CD8-positive, alpha-beta memory T cell (primary cell): ENCODE results near the gene RPS21. TPM values are rescaled to one million over a fixed set of nuclear protein-coding genes. Genes with fewer than 3 reads are reported as not detected.
"Not testable (repeated sequence)": the region's sequence is repeated elsewhere in the genome, so short reads cannot be mapped to it uniquely, and the experiment has no call there.

Source experiments
- CTCF ChIA-PET: fragments of 350-600 bp; sonication (Branson Sonifier 250); formaldehyde crosslinking; loops from one replicate; lab custom pipeline; 2021; ENCODE audit warnings: antibody characterized with exemption; lab: Charles Lee
- POLR2A ChIA-PET: fragments of 350-600 bp; sonication (Branson Sonifier 250); formaldehyde crosslinking; loops from one replicate; lab custom pipeline; 2021; ENCODE audit warnings: antibody characterized with exemption; lab: Charles Lee
- DNase-seq, 5 donors: peaks; one replicate each; pipeline versions ENCODE4 v3.0.0 to v3.0.0-alpha.2; 2020 to 2022; ENCODE audit warnings: mixed read lengths in 1 of 5
- H3K27ac ChIP-seq: one replicate; pipeline ENCODE4 v1.7.0; 2013; ENCODE audit warnings: low read depth, mild to moderate bottlenecking, low read length, moderate library complexity
- H3K27me3 ChIP-seq: 2 replicates; pipeline ENCODE4 v1.7.0; 2013; ENCODE audit warnings: low read length, mild to moderate bottlenecking; ENCODE audit not compliant: insufficient read depth, poor library complexity, severe bottlenecking
- H3K36me3 ChIP-seq: 2 replicates; pipeline ENCODE4 v1.7.0; 2013; ENCODE audit warnings: mild to moderate bottlenecking, low read length, moderate library complexity; ENCODE audit not compliant: insufficient read depth
- H3K4me1 ChIP-seq: 2 replicates; pipeline ENCODE4 v1.7.0; 2013; ENCODE audit warnings: mild to moderate bottlenecking, low read length, moderate library complexity; ENCODE audit not compliant: insufficient read depth
- H3K4me3 ChIP-seq: 2 replicates; pipeline ENCODE4 v1.7.0; 2013; ENCODE audit warnings: mild to moderate bottlenecking, low read length
- H3K9me3 ChIP-seq: 2 replicates; pipeline ENCODE4 v1.7.0; 2013; ENCODE audit warnings: mild to moderate bottlenecking, low read length
- H3K27ac Mint-ChIP-seq, 8 donors: one replicate each; pipeline ENCODE4 v1.8.0; 2020 to 2021; ENCODE audit warnings: mixed read lengths in 8 of 8, mild to moderate bottlenecking in 6 of 8, inconsistent platforms in 3 of 8, moderate library complexity in 3 of 8
- H3K27me3 Mint-ChIP-seq, 2 donors: one replicate each; pipeline ENCODE4 v1.8.0; 2020 to 2021; ENCODE audit warnings: mixed read lengths in 2 of 2, mild to moderate bottlenecking in 1 of 2, moderate library complexity in 1 of 2
- H3K36me3 Mint-ChIP-seq, 3 donors: one replicate each; pipeline ENCODE4 v1.8.0; 2020 to 2021; ENCODE audit warnings: mixed read lengths in 3 of 3, inconsistent platforms in 1 of 3, mild to moderate bottlenecking in 1 of 3
- H3K4me1 Mint-ChIP-seq, 3 donors: one replicate each; pipeline ENCODE4 v1.8.0; 2020 to 2021; ENCODE audit warnings: mixed read lengths in 3 of 3, inconsistent platforms in 1 of 3, mild to moderate bottlenecking in 1 of 3
- H3K4me3 Mint-ChIP-seq, 7 donors: one replicate each; pipeline ENCODE4 v1.8.0; 2020 to 2021; ENCODE audit warnings: mixed read lengths in 7 of 7, mild to moderate bottlenecking in 6 of 7, moderate library complexity in 4 of 7, inconsistent platforms in 2 of 7
- H3K9me3 Mint-ChIP-seq, 5 donors: one replicate each; pipeline ENCODE4 v1.8.0; 2020 to 2022; ENCODE audit warnings: mixed read lengths in 5 of 5, mild to moderate bottlenecking in 3 of 5, moderate library complexity in 2 of 5, inconsistent platforms in 1 of 5
- polyA plus RNA-seq: library from polyadenylated mRNA; unstranded; fragments of 300-500 nt; fragmentation: Illumina TruSeq; gene quantifications from one replicate; pipeline ENCODE4 v1.2.3, GENCODE V29; 2021
- total RNA-seq, 2 experiments: library from RNA; stranded (reverse); gene quantifications; one replicate each; pipeline ENCODE4 v1.2.3, GENCODE V29; 2021

Gene RPS21
- total and polyA plus RNA-seq, 3 experiments from 2014 or later: 2,034 to 2,161 (median 2,072) TPM

GRCh38 chr20:62368976-62369814 lies 17.7 kb upstream of the RPS21 start:
- H3K4me3 Mint-ChIP-seq: peak overlapping the region in 4 of 7 donors; percentile 8 to 43 (median 25)
- peaks cover 0 to 8% (median 2%) of the 10 kb centered on the region in 3 donors for H3K4me1 Mint-ChIP-seq
- peaks cover 16 to 28% of the 10 kb centered on the region in 2 donors for H3K27me3 Mint-ChIP-seq
- Histone ChIP-seq H3K4me1 (peaks cover 18% of the 10 kb centered on the region), H3K9me3 (no peaks in the 10 kb centered on the region), H3K4me3 (no peak overlapping the region), H3K27ac (no peak overlapping the region), H3K27me3 (peaks cover 22% of the 10 kb centered on the region), H3K36me3 (no peaks in the 10 kb centered on the region)
- POLR2A ChIA-PET: no interaction called here
- CTCF ChIA-PET: interaction anchor here (1.4 kb wide), 1 partner anchor 14 kb away, joined by 5 read pairs; no protein-coding TSS in a partner anchor
- DNase-seq: no peak
- H3K9me3 Mint-ChIP-seq: no peaks in the 10 kb centered on the region
- no peaks in the 10 kb centered on the region for H3K36me3 Mint-ChIP-seq
- no peak overlapping the region for H3K27ac Mint-ChIP-seq

GRCh38 chr20:62369815-62370114 lies 17.1 kb upstream of the RPS21 start:
- H3K4me1 Mint-ChIP-seq: peaks cover 0 to 8% (median 2%) of the 10 kb centered on the region in 3 donors
- H3K4me3 Mint-ChIP-seq: no peak overlapping the region
- ChIA-PET CTCF (interaction anchor here (1.4 kb wide), 1 partner anchor 13 kb away, joined by 5 read pairs; no protein-coding TSS in a partner anchor), POLR2A (no interaction called here)
- DNase-seq: no peak
- Histone ChIP-seq H3K27me3 (peaks cover 22% of the 10 kb centered on the region), H3K4me3 (no peak overlapping the region), H3K36me3 (no peaks in the 10 kb centered on the region), H3K4me1 (peaks cover 18% of the 10 kb centered on the region), H3K27ac (no peak overlapping the region), H3K9me3 (no peaks in the 10 kb centered on the region)
- no peak overlapping the region for H3K27ac Mint-ChIP-seq
- no peaks in the 10 kb centered on the region for H3K9me3 Mint-ChIP-seq
- peaks cover 16 to 26% of the 10 kb centered on the region in 2 donors for H3K27me3 Mint-ChIP-seq
- H3K36me3 Mint-ChIP-seq: no peaks in the 10 kb centered on the region

GRCh38 chr20:62370115-62370806 lies 16.6 kb upstream of the RPS21 start:
- peaks cover 18% of the 10 kb centered on the region for H3K4me1 ChIP-seq
- H3K36me3 ChIP-seq: no peaks in the 10 kb centered on the region
- no peak overlapping the region for H3K4me3 ChIP-seq
- Mint-ChIP-seq H3K9me3 (no peaks in the 10 kb centered on the region), H3K36me3 (no peaks in the 10 kb centered on the region), H3K27ac (no peak overlapping the region), H3K4me1 (peaks cover 0 to 8% (median 2%) of the 10 kb centered on the region in 3 donors), H3K4me3 (no peak overlapping the region), H3K27me3 (peaks cover 13 to 21% of the 10 kb centered on the region in 2 donors)
- H3K9me3 ChIP-seq: no peaks in the 10 kb centered on the region
- CTCF ChIA-PET: no interaction called here
- H3K27me3 ChIP-seq: peaks cover 22% of the 10 kb centered on the region
- H3K27ac ChIP-seq: no peak overlapping the region
- POLR2A ChIA-PET: no interaction called here
- DNase-seq: no peak

GRCh38 chr20:62370807-62371587 lies 15.9 kb upstream of the RPS21 start:
- Histone ChIP-seq H3K4me1 (peaks cover 18% of the 10 kb centered on the region), H3K9me3 (no peaks in the 10 kb centered on the region), H3K4me3 (no peak overlapping the region), H3K36me3 (no peaks in the 10 kb centered on the region), H3K27ac (no peak overlapping the region), H3K27me3 (peaks cover 19% of the 10 kb centered on the region)
- Mint-ChIP-seq H3K4me1 (peaks cover 0 to 8% (median 2%) of the 10 kb centered on the region in 3 donors), H3K27ac (no peak overlapping the region), H3K36me3 (no peaks in the 10 kb centered on the region), H3K9me3 (no peaks in the 10 kb centered on the region), H3K4me3 (no peak overlapping the region), H3K27me3 (peaks cover 13 to 16% of the 10 kb centered on the region in 2 donors)
- ChIA-PET POLR2A (no interaction called here), CTCF (interaction anchor here (1.2 kb wide), 1 partner anchor 12 kb away, joined by 4 read pairs; no protein-coding TSS in a partner anchor)
- no peak for DNase-seq

- H3K4me1 Mint-ChIP-seq: peaks cover 0 to 8% (median 2%) of the 10 kb centered on the region in 3 donors
- H3K27me3 ChIP-seq: peaks cover 13% of the 10 kb centered on the region
- H3K4me3 ChIP-seq: no peak overlapping the region
- ChIA-PET CTCF (interaction anchor here (1.2 kb wide), 1 partner anchor 11 kb away, joined by 4 read pairs; no protein-coding TSS in a partner anchor), POLR2A (no interaction called here)
- no peak for DNase-seq
- H3K4me1 ChIP-seq: peaks cover 12% of the 10 kb centered on the region
- H3K9me3 ChIP-seq: no peaks in the 10 kb centered on the region
- H3K27ac Mint-ChIP-seq: no peak overlapping the region
- no peak overlapping the region for H3K27ac ChIP-seq
- H3K9me3 Mint-ChIP-seq: no peaks in the 10 kb centered on the region
- H3K4me3 Mint-ChIP-seq: no peak overlapping the region
- no peaks in the 10 kb centered on the region for H3K36me3 ChIP-seq
- peaks cover 13 to 16% of the 10 kb centered on the region in 2 donors for H3K27me3 Mint-ChIP-seq
- H3K36me3 Mint-ChIP-seq: no peaks in the 10 kb centered on the region
Measured at GRCh38 chr20:62371588-62372041, 15.3 kb upstream of the RPS21 start.

- Mint-ChIP-seq H3K4me3 (no peak overlapping the region), H3K36me3 (no peaks in the 10 kb centered on the region), H3K27ac (no peak overlapping the region), H3K27me3 (peaks cover 13 to 16% of the 10 kb centered on the region in 2 donors), H3K4me1 (peaks cover 0 to 8% (median 2%) of the 10 kb centered on the region in 3 donors), H3K9me3 (no peaks in the 10 kb centered on the region)
- DNase-seq: no peak
- H3K27me3 ChIP-seq: peaks cover 13% of the 10 kb centered on the region
- H3K4me3 ChIP-seq: no peak overlapping the region
- peaks cover 11% of the 10 kb centered on the region for H3K4me1 ChIP-seq
- H3K9me3 ChIP-seq: no peaks in the 10 kb centered on the region
- POLR2A ChIA-PET: no interaction called here
- CTCF ChIA-PET: interaction anchor here (1.2 kb wide), 1 partner anchor 11 kb away, joined by 4 read pairs; no protein-coding TSS in a partner anchor
- H3K36me3 ChIP-seq: no peaks in the 10 kb centered on the region
- no peak overlapping the region for H3K27ac ChIP-seq
Measured at GRCh38 chr20:62372042-62372993, 14.6 kb upstream of the RPS21 start.

GRCh38 chr20:62373631-62374179 lies 13.2 kb upstream of the RPS21 start:
- H3K36me3 Mint-ChIP-seq, H3K4me3 Mint-ChIP-seq, CTCF ChIA-PET, DNase-seq, H3K4me1 Mint-ChIP-seq, H3K4me3 ChIP-seq, H3K4me1 ChIP-seq, H3K27ac ChIP-seq, H3K27me3 ChIP-seq, H3K36me3 ChIP-seq, H3K9me3 ChIP-seq, H3K9me3 Mint-ChIP-seq, POLR2A ChIA-PET, H3K27ac Mint-ChIP-seq: not testable (repeated sequence)
- peaks cover 8 to 12% of the 10 kb centered on the region in 2 donors for H3K27me3 Mint-ChIP-seq
